Left ventricle myocardium superior (tissue), 1 donor: ENCODE measurements around the gene PNPLA2. TPM values are rescaled to one million over a fixed set of nuclear protein-coding genes. Genes with fewer than 3 reads are reported as not detected.

Source experiments
- ATAC-seq: fragments of 200-7000 bp; cut with Tn5 transposase; one replicate; pipeline ENCODE4 v1.9.1; 2020; ENCODE audit warnings: mild to moderate bottlenecking, moderate library complexity
- DNase-seq: peaks from one replicate; pipeline ENCODE4 v3.0.0-alpha.2; 2020
- intact Hi-C: fragments of 100-400 bp; cut with micrococcal nuclease; formaldehyde crosslinking; loops from one replicate; pipeline ENCODE4 v1.11.0; 2022
- total RNA-seq: library from RNA; stranded (reverse); fragmentation: NEBNext Ultra II Directional; extraction: Animal tissue kit (Norgen Biotek cat#: 25700); gene quantifications from one replicate; pipeline ENCODE4 v1.2.1, GENCODE V29; 2021
- donor health status: DM: no; HTN: yes; CAD: no; lungs with severe emphysema.

The PNPLA2 gene
- total RNA-seq, 1 donor from 2014 or later = 321 TPM

DNA sequence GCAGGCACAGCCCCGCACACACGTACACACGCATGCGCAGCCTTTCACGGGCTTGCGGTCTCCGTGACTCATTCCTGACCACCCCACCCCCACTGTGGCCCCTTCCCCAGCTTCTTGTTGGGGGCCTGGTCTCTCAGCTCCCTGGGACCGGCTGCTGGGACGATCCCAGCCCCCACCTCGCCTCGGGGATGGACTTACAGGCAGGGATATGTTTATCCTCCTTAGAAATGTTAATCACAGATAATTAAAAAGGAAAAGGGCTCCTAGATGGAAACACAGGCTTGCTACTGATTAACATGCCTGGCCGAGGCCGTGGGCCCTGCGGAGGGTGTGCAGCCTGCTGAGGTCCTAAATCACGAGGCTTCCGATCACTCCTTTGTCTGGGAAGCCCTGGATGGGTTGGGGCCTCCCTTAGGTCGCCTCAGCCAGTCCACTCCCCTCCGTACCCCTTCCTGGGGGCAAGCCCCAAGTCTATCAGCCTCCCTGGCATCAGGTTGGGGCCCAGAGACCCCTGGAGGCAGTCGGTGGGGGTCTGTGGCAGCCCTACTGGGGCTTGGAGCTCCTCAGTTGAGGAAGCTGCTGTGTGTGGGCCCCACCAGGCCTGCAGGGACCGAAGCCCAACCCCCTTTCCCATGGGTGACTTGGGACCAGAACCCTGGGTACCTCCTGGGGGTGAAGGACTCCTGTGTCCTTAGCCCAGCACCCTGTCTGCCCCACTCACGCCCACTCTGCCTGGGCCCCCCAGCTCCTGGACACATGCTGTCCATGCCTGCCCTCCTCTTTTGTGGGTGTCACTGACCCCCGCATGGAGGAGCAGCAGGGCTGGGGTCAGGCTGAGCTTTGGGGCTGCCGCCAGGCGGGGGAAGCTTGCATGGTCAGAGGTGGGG lies 44.6 kb downstream of the PNPLA2 start:
- no peak for ATAC-seq
- DNase-seq = no peak
- intact Hi-C loops = no loop called here

DNA sequence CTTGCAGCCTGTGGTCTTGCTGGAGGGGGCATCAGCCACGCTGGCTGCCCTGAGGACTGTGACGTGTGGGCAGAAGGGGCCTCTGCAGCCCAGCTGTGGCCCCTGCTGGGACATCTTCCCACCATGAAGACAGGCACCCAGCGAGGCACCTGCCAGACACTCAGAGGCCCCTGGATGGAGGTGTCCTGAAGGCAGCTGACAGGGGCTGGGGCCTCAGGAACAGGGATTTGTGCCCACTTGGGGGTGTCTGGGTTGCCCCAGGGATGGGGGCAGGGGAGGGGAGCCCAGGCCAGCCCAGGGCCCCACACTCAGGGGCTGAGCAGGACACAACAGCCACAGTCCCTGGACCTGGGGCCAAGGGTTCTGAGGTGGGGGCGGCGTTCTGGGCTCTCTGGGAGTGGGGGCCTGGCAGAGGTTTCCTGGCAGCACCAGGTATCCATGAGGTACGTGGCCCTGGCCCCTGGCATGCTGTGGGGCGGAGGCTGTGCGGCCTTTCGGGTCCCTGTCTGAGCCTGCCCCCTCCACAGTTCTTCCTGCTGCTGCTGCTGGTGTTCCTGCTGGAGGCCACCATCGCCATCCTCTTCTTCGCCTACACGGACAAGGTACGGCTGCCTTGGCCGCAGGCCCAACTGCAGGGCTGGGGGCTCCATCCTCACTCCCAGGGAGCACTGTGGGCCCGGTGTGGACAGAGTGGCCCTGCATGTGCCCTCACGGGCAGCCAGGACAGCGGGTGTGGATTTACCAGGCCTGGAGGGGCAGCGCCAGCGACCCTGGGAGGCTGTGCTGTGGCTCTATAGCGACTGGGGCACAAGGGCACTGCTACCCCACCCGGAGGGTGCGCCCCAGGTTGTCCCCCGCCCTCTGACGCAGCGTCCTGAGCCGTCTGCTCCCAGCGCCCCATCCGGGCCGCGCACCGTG lies 45.5 kb downstream of the PNPLA2 start:
- intact Hi-C loops = no loop called here
- ATAC-seq = no peak
- no peak for DNase-seq

DNA sequence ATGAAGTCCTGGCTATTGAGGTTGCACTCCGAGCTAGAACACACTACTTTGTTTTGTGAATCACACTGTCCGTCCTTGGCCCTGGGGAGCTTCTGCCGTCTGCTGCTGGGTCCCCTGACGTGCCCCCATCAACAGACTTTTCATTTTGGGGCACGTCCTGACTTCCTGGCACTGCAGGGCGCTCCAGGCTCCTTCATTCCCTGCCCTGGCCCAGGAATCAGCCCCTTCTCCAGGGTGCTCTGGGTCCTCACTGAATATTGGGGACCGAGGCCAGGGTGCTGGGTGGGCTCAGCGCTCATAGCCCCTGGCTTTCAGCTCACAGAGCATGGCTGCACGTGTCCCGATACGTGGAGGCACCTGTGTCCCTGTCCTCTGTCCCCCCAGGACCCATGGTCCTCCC lies 46.2 kb downstream of the PNPLA2 start:
- intact Hi-C loops = no loop called here
- ATAC-seq = no peak
- DNase-seq = no peak

DNA sequence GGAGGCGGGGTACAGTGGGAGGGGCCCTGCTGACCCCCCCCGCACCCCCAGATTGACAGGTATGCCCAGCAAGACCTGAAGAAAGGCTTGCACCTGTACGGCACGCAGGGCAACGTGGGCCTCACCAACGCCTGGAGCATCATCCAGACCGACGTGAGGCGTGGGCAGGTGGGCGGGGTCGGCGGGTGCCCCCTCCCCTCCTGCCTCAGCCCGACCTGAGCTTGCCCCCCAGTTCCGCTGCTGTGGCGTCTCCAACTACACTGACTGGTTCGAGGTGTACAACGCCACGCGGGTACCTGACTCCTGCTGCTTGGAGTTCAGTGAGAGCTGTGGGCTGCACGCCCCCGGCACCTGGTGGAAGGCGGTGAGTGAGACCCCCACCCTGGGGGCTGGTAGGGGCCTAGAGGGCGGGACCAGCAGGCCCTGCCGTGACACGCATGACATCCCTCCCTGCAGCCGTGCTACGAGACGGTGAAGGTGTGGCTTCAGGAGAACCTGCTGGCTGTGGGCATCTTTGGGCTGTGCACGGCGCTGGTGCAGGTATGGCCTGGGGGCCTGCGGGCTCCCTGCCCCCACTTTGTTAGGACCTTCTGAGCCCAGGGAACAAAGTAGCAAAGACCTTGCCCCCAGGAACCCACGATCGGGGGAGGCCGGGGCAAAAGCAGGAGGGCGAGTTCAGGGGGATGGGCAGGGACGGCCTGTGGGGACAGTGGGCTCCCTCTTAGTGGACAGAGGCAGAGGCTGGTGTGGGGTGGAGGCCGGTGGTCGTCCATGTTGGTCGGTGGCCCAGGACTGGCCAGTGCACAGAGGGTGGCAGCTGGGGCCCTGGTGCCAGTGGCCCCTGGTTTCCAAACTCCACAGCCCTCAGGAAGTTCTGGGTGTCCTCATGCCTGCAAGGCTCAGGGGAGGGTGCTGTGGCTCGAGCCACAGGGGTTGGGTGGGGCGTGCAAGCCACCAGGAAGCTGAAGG lies 47.0 kb downstream of the PNPLA2 start:
- intact Hi-C loops = no loop called here
- ATAC-seq = no peak
- no peak for DNase-seq

DNA sequence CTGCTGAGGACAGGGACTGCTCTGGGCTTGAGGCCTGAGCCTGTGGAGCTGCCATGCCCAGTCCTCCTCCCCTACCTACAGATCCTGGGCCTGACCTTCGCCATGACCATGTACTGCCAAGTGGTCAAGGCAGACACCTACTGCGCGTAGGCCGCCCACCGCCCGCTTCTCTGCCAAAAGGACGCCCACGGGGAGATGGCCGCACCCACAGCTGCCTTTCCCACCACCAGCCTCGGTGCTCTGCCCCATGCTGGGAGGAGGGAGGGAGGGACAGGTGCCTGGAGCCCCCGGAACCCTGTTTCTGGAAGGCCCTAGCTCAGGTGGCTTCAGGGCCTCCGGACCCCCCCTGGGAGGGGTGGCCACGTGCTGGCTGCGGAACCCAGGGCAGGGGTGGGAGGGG lies 47.8 kb downstream of the PNPLA2 start:
- intact Hi-C loops = no loop called here
- no peak for ATAC-seq

DNA sequence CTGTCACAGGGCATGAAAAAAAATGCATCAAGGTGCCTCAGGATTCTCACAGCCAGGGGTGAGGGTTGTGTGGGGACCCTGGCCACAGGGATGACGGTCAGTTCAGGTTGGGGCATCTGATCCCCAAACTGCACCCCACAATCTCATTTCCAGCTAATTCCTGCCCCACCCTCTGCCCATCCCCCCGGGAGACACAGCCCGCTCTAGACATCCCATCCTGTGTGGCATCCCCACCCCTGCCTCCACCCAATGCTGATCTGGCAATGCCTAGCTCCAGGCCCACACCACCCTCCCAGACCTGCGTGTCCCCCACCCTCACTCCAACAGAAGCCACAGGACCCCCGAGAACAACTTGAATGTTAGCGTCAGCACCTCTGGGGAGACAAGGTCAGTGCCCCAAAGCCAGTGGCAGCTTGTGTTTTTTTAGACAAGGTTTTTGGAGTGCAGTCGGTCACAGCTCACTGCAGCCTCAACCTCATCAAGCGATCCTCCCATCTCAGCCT lies 49.2 kb downstream of the PNPLA2 start:
- intact Hi-C loops = no loop called here

More for the DNA sequence above, 47.8 kb downstream of the PNPLA2 start:
- DNase-seq = no peak

DNA sequence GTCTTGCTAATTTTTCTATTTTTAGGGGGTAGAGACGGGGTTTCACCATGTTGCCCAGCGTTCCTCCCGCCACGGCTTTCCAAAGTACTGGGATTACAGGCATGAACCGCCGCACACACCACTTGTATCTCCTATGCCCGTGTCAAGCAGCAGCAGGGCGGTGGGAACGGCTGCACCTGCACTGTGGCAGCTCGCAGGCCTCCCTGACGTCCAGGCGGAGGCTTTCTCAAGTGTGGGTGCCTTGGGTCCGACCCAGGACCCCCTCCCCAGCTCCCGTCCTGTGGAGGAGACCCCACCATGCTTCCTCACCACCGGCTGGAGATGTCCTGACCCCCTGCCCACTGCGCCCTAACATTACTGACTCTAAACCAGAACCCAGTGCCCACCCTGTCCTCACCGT lies 49.7 kb downstream of the PNPLA2 start:
- intact Hi-C loops = no loop called here
- no peak for DNase-seq
- ATAC-seq = no peak

More for the DNA sequence above, 49.2 kb downstream of the PNPLA2 start:
- ATAC-seq (no peak), DNase-seq (no peak)

DNA sequence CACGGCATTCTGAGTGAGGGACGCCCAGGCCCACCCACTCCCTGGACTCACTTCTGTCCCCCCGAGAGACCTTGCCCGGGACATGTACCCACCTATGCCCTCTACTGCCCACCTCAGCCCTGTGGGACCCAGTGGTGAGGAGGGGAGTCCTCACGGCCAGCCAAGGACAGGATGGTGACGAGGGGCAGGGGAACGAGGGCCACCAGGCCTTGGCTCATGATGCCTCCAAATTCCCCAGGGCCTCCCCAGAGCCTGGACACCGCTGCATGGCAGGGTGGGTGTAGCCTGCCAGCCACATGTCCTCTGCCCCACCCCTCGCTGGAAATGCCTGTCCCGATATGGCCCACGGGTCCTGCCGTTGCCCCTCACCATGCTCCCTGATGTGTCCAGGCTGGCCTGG lies 50.1 kb downstream of the PNPLA2 start:
- no peak for ATAC-seq
- intact Hi-C loops = no loop called here
- no peak for DNase-seq

DNA sequence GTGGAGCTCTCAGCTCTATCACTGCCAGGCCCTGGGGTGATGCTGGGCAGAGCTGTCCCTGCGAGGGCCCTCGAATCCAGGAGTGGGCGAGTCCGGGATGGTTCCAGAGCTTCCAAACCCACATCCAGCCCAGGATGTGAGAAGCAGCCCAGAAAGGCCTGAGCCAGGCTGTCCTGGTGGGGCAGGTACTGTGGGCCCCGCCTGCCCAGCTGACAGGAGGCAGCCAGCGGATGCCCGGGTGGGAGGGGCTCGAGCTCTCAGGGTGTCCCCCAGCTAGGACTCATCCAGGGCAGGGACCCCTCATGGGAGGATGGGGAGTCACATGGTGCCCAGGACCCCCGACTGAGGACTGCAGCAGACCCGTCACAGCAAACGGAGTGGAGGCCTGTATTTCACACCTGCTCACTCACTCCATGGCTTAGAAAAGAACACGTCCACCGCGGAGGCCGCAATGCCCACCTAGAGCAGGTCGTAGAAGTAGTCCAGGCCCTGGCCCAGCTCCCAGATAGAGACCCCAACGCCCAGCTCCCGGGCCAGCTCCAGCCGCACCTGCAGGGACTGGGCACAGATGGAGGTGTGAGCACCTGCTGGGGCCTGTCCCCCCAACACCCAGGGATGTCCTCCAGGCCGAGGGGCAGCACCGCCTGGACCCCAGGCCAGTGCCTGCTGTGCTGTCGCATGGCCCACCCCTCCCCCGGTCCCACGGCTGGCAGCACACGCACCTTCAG lies 50.8 kb downstream of the PNPLA2 start:
- ATAC-seq = no peak
- intact Hi-C loops = no loop called here

DNA sequence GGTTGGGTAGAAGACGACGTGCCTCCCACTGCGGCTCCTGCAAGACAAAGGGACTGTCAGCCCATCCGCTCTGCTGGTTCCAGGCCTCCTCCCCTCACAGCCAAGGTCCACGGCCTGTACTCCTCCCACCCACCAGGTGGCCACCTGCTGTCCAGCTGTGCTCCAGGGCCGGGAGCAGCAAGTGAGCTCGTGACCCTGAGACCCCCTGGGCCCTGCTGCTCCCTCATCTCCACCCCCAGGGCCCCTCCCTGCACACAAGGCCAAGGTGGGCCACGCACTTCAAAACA lies 51.4 kb downstream of the PNPLA2 start:
- DNase-seq = no peak
- no peak for ATAC-seq
- intact Hi-C loops = no loop called here

More for the DNA sequence above, 50.8 kb downstream of the PNPLA2 start:
- no peak for DNase-seq

DNA sequence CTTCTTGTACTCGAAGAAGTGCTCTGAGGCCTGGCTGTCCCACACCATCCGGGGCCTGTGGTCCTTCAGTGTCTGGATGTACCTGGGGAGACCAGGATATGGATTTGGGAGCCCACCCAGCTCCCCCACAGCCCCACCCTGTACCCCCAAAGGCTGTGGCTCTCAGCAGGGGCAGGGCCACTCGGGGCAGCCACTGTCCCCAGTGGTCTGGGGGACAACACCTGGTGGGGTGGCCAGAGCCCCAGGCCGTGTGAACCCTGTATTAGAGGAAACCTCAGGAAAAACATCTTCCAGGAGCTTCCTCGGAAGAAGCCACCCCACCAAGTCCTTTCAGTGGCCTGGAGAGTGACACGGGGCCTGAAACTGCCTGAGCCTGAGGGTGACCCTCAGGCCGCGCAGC lies 51.7 kb downstream of the PNPLA2 start:
- DNase-seq (no peak), ATAC-seq (no peak)
- intact Hi-C loops = no loop called here

DNA sequence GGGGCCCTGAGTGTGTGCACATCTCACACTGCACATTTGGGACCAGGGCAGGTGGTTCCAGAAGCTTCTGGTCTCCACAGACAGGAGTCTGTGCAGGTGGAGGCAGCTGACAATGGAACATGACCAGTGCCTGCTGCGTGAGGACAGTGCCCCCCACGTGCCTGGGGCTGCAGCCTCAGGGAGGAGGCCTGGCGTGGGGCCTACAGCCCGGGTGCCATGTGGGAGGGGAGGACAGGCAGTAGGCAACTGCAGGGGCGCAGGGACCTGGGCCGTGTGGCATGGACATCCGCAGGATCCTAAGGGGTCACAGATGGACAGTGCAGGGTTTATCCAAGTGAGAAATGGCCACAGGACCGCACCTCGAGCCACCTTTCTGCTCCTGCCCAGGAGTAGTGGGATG lies 52.8 kb downstream of the PNPLA2 start:
- no peak for DNase-seq
- intact Hi-C loops = no loop called here
- ATAC-seq = no peak

DNA sequence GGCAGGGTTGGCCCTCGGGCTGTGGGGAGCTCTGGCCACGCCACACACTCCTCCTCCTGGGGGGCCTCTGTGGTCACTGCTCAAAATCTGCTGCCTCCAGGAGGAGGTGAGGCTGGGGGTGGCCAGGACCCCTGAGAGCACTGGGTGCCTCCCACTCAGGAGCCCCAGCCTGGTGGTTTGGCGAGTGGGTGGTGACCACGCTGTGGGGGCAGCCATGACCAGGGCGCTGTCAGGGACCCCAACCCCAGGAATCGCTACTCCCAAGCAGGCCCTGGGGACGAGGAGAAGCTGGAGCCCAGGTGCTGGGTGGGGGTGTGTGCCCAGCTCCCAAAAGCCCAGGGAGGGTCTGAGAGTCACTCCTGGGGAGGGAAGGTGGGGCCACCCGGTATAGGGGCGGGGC lies 54.1 kb downstream of the PNPLA2 start:
- ATAC-seq = no peak
- DNase-seq = no peak
- intact Hi-C loops = no loop called here

DNA sequence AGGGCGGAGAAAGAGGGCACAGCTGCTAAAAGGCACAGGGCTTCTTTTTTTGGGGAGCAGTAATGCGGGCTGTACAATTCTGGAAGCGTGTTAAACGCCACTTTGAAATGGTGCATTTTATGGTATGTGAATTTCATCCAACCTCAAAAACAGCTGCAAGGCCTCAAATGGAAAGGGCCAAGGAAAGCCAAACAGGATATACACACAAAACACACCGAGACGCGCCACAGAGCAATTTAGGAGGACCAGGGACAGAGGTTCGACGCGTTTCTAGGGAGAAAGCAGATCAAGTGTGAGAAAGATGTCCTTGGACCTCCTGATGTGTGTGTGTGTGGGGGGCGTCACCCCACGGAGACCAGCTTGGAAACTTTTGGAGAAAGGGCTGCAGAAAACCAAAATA lies 55.0 kb downstream of the PNPLA2 start:
- DNase-seq = no peak
- intact Hi-C loops = no loop called here

More for the DNA sequence above, 55.0 kb downstream of the PNPLA2 start:
- no peak for ATAC-seq

Other genes with a start within 250 kb of the PNPLA2 start
- 18.5 TPM for gene PHRF1, start 242.4 kb upstream of the PNPLA2 start, total RNA-seq
- 14.4 TPM for gene IRF7, start 203.0 kb upstream of the PNPLA2 start, total RNA-seq
- not detected for gene CDHR5, start 194.0 kb upstream of the PNPLA2 start, total RNA-seq
- not detected for gene SCT, start 191.7 kb upstream of the PNPLA2 start, total RNA-seq
- not detected for gene DRD4, start 181.6 kb upstream of the PNPLA2 start, total RNA-seq
- gene DEAF1, start 123.7 kb upstream of the PNPLA2 start, total RNA-seq = 15.9 TPM
- gene TMEM80, start 123.1 kb upstream of the PNPLA2 start, total RNA-seq = 9.0 TPM
- gene EPS8L2, start 112.7 kb upstream of the PNPLA2 start, total RNA-seq = 3.3 TPM
- 103 TPM for gene TALDO1, start 71.5 kb upstream of the PNPLA2 start, total RNA-seq
- 23.1 TPM for gene GATD1, start 41.4 kb upstream of the PNPLA2 start, total RNA-seq
- gene CEND1, start 28.8 kb upstream of the PNPLA2 start, total RNA-seq = not detected
- gene SLC25A22, start 20.6 kb upstream of the PNPLA2 start, total RNA-seq = 3.5 TPM
- 8.5 TPM for gene PIDD1, start 13.7 kb upstream of the PNPLA2 start, total RNA-seq
- 942 TPM for gene RPLP2, start 8.9 kb upstream of the PNPLA2 start, total RNA-seq
- gene CRACR2B, start 9.0 kb downstream of the PNPLA2 start, total RNA-seq = 31.0 TPM
- 401 TPM for gene CD151, start 14.0 kb downstream of the PNPLA2 start, total RNA-seq
- 266 TPM for gene POLR2L, start 23.6 kb downstream of the PNPLA2 start, total RNA-seq
- gene TSPAN4, start 23.9 kb downstream of the PNPLA2 start, total RNA-seq = 40.5 TPM
- gene CHID1, start 91.9 kb downstream of the PNPLA2 start, total RNA-seq = 53.0 TPM
- 42.6 TPM for gene AP2A2, start 107.0 kb downstream of the PNPLA2 start, total RNA-seq
- not detected for gene MUC6, start 217.8 kb downstream of the PNPLA2 start, total RNA-seq